Right lobe of liver (tissue), 6 donors: Measurements from ENCODE around the gene UNC5C. TPM values are rescaled to one million over a fixed set of nuclear protein-coding genes. Genes with fewer than 3 reads are reported as not detected.

Experiments used
- ATAC-seq, 4 donors: fragments of 200-7000 bp; cut with Tn5 transposase; one replicate each; pipeline ENCODE4 v1.9.1; 2020; ENCODE audit warnings: mild to moderate bottlenecking in 4 of 4, moderate library complexity in 4 of 4
- DNase-seq, 3 donors: peaks; one replicate each; pipeline ENCODE4 v3.0.0-alpha.2; 2020
- H3K27ac ChIP-seq, 3 donors: fragments of 200-600 bp; one replicate each; pipeline ENCODE4 v1.8.0; 2022
- H3K27me3 ChIP-seq, 2 donors: fragments of 200-600 bp; one replicate each; pipeline ENCODE4 v1.8.0; 2022
- H3K36me3 ChIP-seq, 4 donors: fragments of 200-600 bp; sonication (generic) in 1 of 4; one replicate each; pipeline versions ENCODE4 v1.5.1 to v1.8.0; 2017 to 2022; ENCODE audit warnings: control low read depth in 1 of 4
- H3K4me1 ChIP-seq, 4 donors: fragments of 200-600 bp; sonication (generic) in 1 of 4; one replicate each; pipeline versions ENCODE4 v1.5.1 to v1.8.0; 2017 to 2022; ENCODE audit warnings: control low read depth in 1 of 4
- H3K4me3 ChIP-seq, 3 donors: fragments of 200-600 bp; one replicate each; pipeline ENCODE4 v1.8.0; 2022
- H3K9me3 ChIP-seq, 4 donors: fragments of 200-600 bp; sonication (generic) in 1 of 4; one replicate each; pipeline versions ENCODE4 v1.5.1 to v1.8.0; 2017 to 2022; ENCODE audit warnings: control low read depth in 1 of 4
- CTCF ChIP-seq, 4 donors: fragments of 200-600 bp in 3 of 4; fragments of 450-650 bp in 1 of 4; IDR thresholded peaks; one replicate each; pipeline versions ENCODE4 v1.5.1 to v1.8.0; 2016 to 2022; ENCODE audit warnings: antibody characterized with exemption in 4 of 4, mild to moderate bottlenecking in 2 of 4
- POLR2A ChIP-seq: fragments of 450-650 bp; IDR thresholded peaks from one replicate; pipeline ENCODE4 v1.6.1; 2017; ENCODE audit warnings: antibody characterized with exemption, mild to moderate bottlenecking
- WGBS: methylation state at CpG from one replicate; pipeline ENCODE4 v1.1.6; 2018; ENCODE audit warnings: low coverage, low lambda C conversion rate; ENCODE audit not compliant: insufficient coverage; ENCODE audit errors: missing lambda C conversion rate; 5-methylcytosine and 5-hydroxymethylcytosine counted together
- intact Hi-C, 2 donors: fragments of 100-400 bp; cut with DNase I; formaldehyde crosslinking; loops; one replicate each; pipeline versions ENCODE4 v1.11.2 to v1.14.1; 2022
- total RNA-seq, 6 experiments: library from RNA; depleted of rRNA in 2 of 6; stranded (reverse); fragments of >200 nt in 2 of 6; fragmentation: NEBNext Ultra II Directional in 3 of 6; extraction: Animal tissue kit (Norgen Biotek cat#: 25700) in 3 of 6; gene quantifications; one replicate each; pipeline versions ENCODE4 v1.1.0 to v1.2.4, GENCODE V29; 2016 to 2023
- donor health status: DM: no; HTN: yes; CAD: no.
- donor health status: DM: no; HTN: no; CAD: no.
- donor health status: DM: no; HTN: no; CAD: no.
- donor health status: DM: no; HTN: yes; CAD: no.
- donor health status: DM: no; HTN: yes; CAD: no.

UNC5C gene
- total RNA-seq, 6 experiments from 2014 or later: 0.50 to 0.71 (median 0.63) TPM

- Histone ChIP-seq H3K27ac (no peak overlapping the region), H3K9me3 (no peaks in the 10 kb centered on the region), H3K4me3 (no peak overlapping the region), H3K4me1 (no peaks in the 10 kb centered on the region), H3K27me3 (no peaks in the 10 kb centered on the region), H3K36me3 (no peaks in the 10 kb centered on the region)
- TF ChIP-seq CTCF (IDR thresholded peaks at IDR 0.05): no peak
- no peak for TF ChIP-seq POLR2A
- DNase-seq: no peak
- WGBS: 47% methylated on average over 4 of the region's 4 CpGs
- ATAC-seq: no peak
- intact Hi-C loops: no loop called here
These were observed 13.6 kb downstream of the UNC5C start for GRCh38 chr4:95535180-95535579.

- no peak for ATAC-seq
- H3K36me3 ChIP-seq: no peaks in the 10 kb centered on the region
- no peak for DNase-seq
- no peaks in the 10 kb centered on the region for H3K4me1 ChIP-seq
- 26% methylated on average over 5 of the region's 5 CpGs for WGBS
- no peak overlapping the region for H3K27ac ChIP-seq
- no peak overlapping the region for H3K4me3 ChIP-seq
- intact Hi-C loops: no loop called here
- H3K27me3 ChIP-seq: no peaks in the 10 kb centered on the region
- TF ChIP-seq CTCF (IDR thresholded peaks at IDR 0.05) (no peak), POLR2A (no peak)
- H3K9me3 ChIP-seq: no peaks in the 10 kb centered on the region
These were observed 14.7 kb downstream of the UNC5C start for GRCh38 chr4:95534032-95534431.

GRCh38 chr4:95533254-95533653, 15.5 kb downstream of the UNC5C start:
- DNase-seq: no peak
- Histone ChIP-seq H3K9me3 (no peaks in the 10 kb centered on the region), H3K4me1 (no peaks in the 10 kb centered on the region), H3K27ac (no peak overlapping the region), H3K4me3 (no peak overlapping the region), H3K36me3 (no peaks in the 10 kb centered on the region), H3K27me3 (no peaks in the 10 kb centered on the region)
- WGBS: 71% methylated on average over 7 of the region's 9 CpGs
- TF ChIP-seq POLR2A (no peak), CTCF (IDR thresholded peaks at IDR 0.05) (no peak)
- intact Hi-C loops: no loop called here
- ATAC-seq: no peak

GRCh38 chr4:95532305-95532704, 16.5 kb downstream of the UNC5C start:
- Histone ChIP-seq H3K27me3 (no peaks in the 10 kb centered on the region), H3K4me3 (no peak overlapping the region), H3K36me3 (no peaks in the 10 kb centered on the region), H3K27ac (no peak overlapping the region), H3K4me1 (no peaks in the 10 kb centered on the region), H3K9me3 (no peaks in the 10 kb centered on the region)
- no peak for ATAC-seq
- TF ChIP-seq POLR2A (no peak), CTCF (IDR thresholded peaks at IDR 0.05) (no peak)
- 71% methylated on average over 3 of the region's 3 CpGs for WGBS
- DNase-seq: no peak
- intact Hi-C loops: no loop called here

GRCh38 chr4:95531141-95531540, 17.6 kb downstream of the UNC5C start:
- no peak overlapping the region for H3K4me3 ChIP-seq
- intact Hi-C loops: no loop called here
- no peaks in the 10 kb centered on the region for H3K4me1 ChIP-seq
- ATAC-seq: peak in 1 of 4 donors; percentile 22
- H3K27ac ChIP-seq: no peak overlapping the region
- no peak for DNase-seq
- 50% methylated on average over 1 of the region's 1 CpG for WGBS
- H3K36me3 ChIP-seq: no peaks in the 10 kb centered on the region
- H3K27me3 ChIP-seq: no peaks in the 10 kb centered on the region
- TF ChIP-seq POLR2A (no peak), CTCF (IDR thresholded peaks at IDR 0.05) (no peak)
- no peaks in the 10 kb centered on the region for H3K9me3 ChIP-seq
